ENCODE measurements around the gene RAPH1. TPM values are rescaled to one million over a fixed set of nuclear protein-coding genes. Genes with fewer than 3 reads are reported as not detected.
A peak's percentile ranks its signal among the peaks of the same experiment; 100 is the strongest.

The RAPH1 gene
- total RNA-seq, 1 donor from 2014 or later: 50.4 TPM

- Histone ChIP-seq H3K4me3 (ENCODE audit: insufficient read depth, low read depth, low read length) (no peak overlapping the region), H3K27ac (ENCODE audit: low read depth, low read length) (no peak overlapping the region), H3K9me3 (ENCODE audit: insufficient read depth, low read depth, low read length) (no peaks in the 10 kb centered on the region), H3K4me2 (ENCODE audit: low read length) (no peak overlapping the region), H2AFZ (ENCODE audit: low read depth, low read length) (no peak overlapping the region), H4K20me1 (ENCODE audit: insufficient read depth, low read length) (peaks cover 17% of the 10 kb centered on the region), H3K4me1 (ENCODE audit: insufficient read depth, low read length) (no peaks in the 10 kb centered on the region), H3K36me3 (ENCODE audit: insufficient read depth, low read length) (peaks cover 37% of the 10 kb centered on the region), H3K79me2 (ENCODE audit: insufficient read depth, low read length) (peaks cover 57% of the 10 kb centered on the region), H3K9ac (ENCODE audit: low read length) (no peak overlapping the region), H3K27me3 (ENCODE audit: insufficient read depth, low read length) (no peaks in the 10 kb centered on the region)
- no peak for DNase-seq (ENCODE audit: low read depth)
- Mint-ChIP-seq H3K4me3 (ENCODE audit: unreplicated experiment) (no peak overlapping the region), H3K4me1 (ENCODE audit: low read depth, unreplicated experiment) (no peaks in the 10 kb centered on the region), H3K27ac (ENCODE audit: unreplicated experiment) (no peak overlapping the region), H3K36me3 (ENCODE audit: low read depth, unreplicated experiment) (peaks cover 12% of the 10 kb centered on the region), H3K9me3 (ENCODE audit: unreplicated experiment) (no peaks in the 10 kb centered on the region), H3K27me3 (ENCODE audit: low read depth, unreplicated experiment) (no peaks in the 10 kb centered on the region)
- TF ChIP-seq EZH2 (IDR thresholded peaks at IDR 0.05; ENCODE audit: insufficient read depth, low read length): no peak
- TF ChIP-seq CTCF (IDR thresholded peaks at IDR 0.05; ENCODE audit: insufficient read depth, low read depth, low read length): peak; percentile 35
- FAIRE-seq: no peak
These were observed 50.6 kb downstream of the RAPH1 start for GRCh38 chr2:203484266-203485112.

GRCh38 chr2:203480623-203481022 is 54.5 kb downstream of the RAPH1 start:
- FAIRE-seq (no peak), DNase-seq (ENCODE audit: low read depth) (no peak)
- Histone ChIP-seq H3K27ac (ENCODE audit: low read depth, low read length) (no peak overlapping the region), H2AFZ (ENCODE audit: low read depth, low read length) (no peak overlapping the region), H3K27me3 (ENCODE audit: insufficient read depth, low read length) (no peaks in the 10 kb centered on the region), H3K4me2 (ENCODE audit: low read length) (no peak overlapping the region), H3K4me1 (ENCODE audit: insufficient read depth, low read length) (no peaks in the 10 kb centered on the region), H4K20me1 (ENCODE audit: insufficient read depth, low read length) (peaks cover 19% of the 10 kb centered on the region), H3K9ac (ENCODE audit: low read length) (no peak overlapping the region), H3K4me3 (ENCODE audit: insufficient read depth, low read depth, low read length) (no peak overlapping the region), H3K9me3 (ENCODE audit: insufficient read depth, low read depth, low read length) (no peaks in the 10 kb centered on the region), H3K79me2 (ENCODE audit: insufficient read depth, low read length) (peaks cover 52% of the 10 kb centered on the region), H3K36me3 (ENCODE audit: insufficient read depth, low read length) (peaks cover 28% of the 10 kb centered on the region)
- Mint-ChIP-seq H3K27ac (ENCODE audit: unreplicated experiment) (no peak overlapping the region), H3K27me3 (ENCODE audit: low read depth, unreplicated experiment) (no peaks in the 10 kb centered on the region), H3K36me3 (ENCODE audit: low read depth, unreplicated experiment) (peaks cover 3% of the 10 kb centered on the region), H3K4me1 (ENCODE audit: low read depth, unreplicated experiment) (no peaks in the 10 kb centered on the region), H3K4me3 (ENCODE audit: unreplicated experiment) (no peak overlapping the region), H3K9me3 (ENCODE audit: unreplicated experiment) (no peaks in the 10 kb centered on the region)
- TF ChIP-seq EZH2 (IDR thresholded peaks at IDR 0.05; ENCODE audit: insufficient read depth, low read length): no peak
- no peak for TF ChIP-seq CTCF (IDR thresholded peaks at IDR 0.05; ENCODE audit: insufficient read depth, low read depth, low read length)

- no peaks in the 10 kb centered on the region for H3K27me3 ChIP-seq (ENCODE audit: insufficient read depth, low read length)
- H3K36me3 ChIP-seq (ENCODE audit: insufficient read depth, low read length): peaks cover 6% of the 10 kb centered on the region
- no peaks in the 10 kb centered on the region for H3K4me1 ChIP-seq (ENCODE audit: insufficient read depth, low read length)
- TF ChIP-seq EZH2 (IDR thresholded peaks at IDR 0.05; ENCODE audit: insufficient read depth, low read length) (no peak), CTCF (IDR thresholded peaks at IDR 0.05; ENCODE audit: insufficient read depth, low read depth, low read length) (no peak)
- no peak overlapping the region for H2AFZ ChIP-seq (ENCODE audit: low read depth, low read length)
- no peak overlapping the region for H3K27ac ChIP-seq (ENCODE audit: low read depth, low read length)
- Mint-ChIP-seq H3K36me3 (ENCODE audit: low read depth, unreplicated experiment) (peaks cover 3% of the 10 kb centered on the region), H3K9me3 (ENCODE audit: unreplicated experiment) (no peaks in the 10 kb centered on the region), H3K27ac (ENCODE audit: unreplicated experiment) (no peak overlapping the region), H3K4me3 (ENCODE audit: unreplicated experiment) (no peak overlapping the region), H3K4me1 (ENCODE audit: low read depth, unreplicated experiment) (no peaks in the 10 kb centered on the region), H3K27me3 (ENCODE audit: low read depth, unreplicated experiment) (no peaks in the 10 kb centered on the region)
- H3K4me2 ChIP-seq (ENCODE audit: low read length): no peak overlapping the region
- no peak overlapping the region for H3K4me3 ChIP-seq (ENCODE audit: insufficient read depth, low read depth, low read length)
- H3K9ac ChIP-seq (ENCODE audit: low read length): no peak overlapping the region
- peak; percentile 19 for DNase-seq (ENCODE audit: low read depth)
- no peaks in the 10 kb centered on the region for H3K9me3 ChIP-seq (ENCODE audit: insufficient read depth, low read depth, low read length)
- H3K79me2 ChIP-seq (ENCODE audit: insufficient read depth, low read length): peaks cover 36% of the 10 kb centered on the region
- no peak for FAIRE-seq
- peaks cover 5% of the 10 kb centered on the region for H4K20me1 ChIP-seq (ENCODE audit: insufficient read depth, low read length)
These were observed 58.2 kb downstream of the RAPH1 start for GRCh38 chr2:203476881-203477280.
